ENCODE measurements around the gene PIGQ.

PIGQ gene

GRCh38 chr16:539901-540530 is 29.8 kb upstream of the PIGQ start:
- H3K4me3 ChIP-seq (ENCODE audit: low read length) = no peak overlapping the region
- H3K4me2 ChIP-seq (ENCODE audit: low read length) = no peak overlapping the region
- no peaks in the 10 kb centered on the region for H3K4me1 ChIP-seq (ENCODE audit: low read length)
- H3K27ac ChIP-seq (ENCODE audit: low read length) = no peak overlapping the region
- H3K36me3 ChIP-seq (replicated peaks; ENCODE audit: low read depth, low read length) = peaks cover 7% of the 10 kb centered on the region
- no peak overlapping the region for H2AFZ ChIP-seq (ENCODE audit: low read depth, low read length)
- peaks cover 97% of the 10 kb centered on the region for H3K79me2 ChIP-seq (ENCODE audit: low read length)
- no peaks in the 10 kb centered on the region for H3K9me3 ChIP-seq (ENCODE audit: insufficient read depth, low read length)
- peaks cover 19% of the 10 kb centered on the region for H4K20me1 ChIP-seq (ENCODE audit: insufficient read depth, low read length)
- TF ChIP-seq EZH2phosphoT487 (IDR thresholded peaks at IDR 0.05; ENCODE audit: low read depth) (no peak), CTCF (IDR thresholded peaks at IDR 0.05; ENCODE audit: low read depth, low read length) (no peak)
- no peaks in the 10 kb centered on the region for H3K27me3 ChIP-seq (ENCODE audit: low read depth, low read length)
- no peak overlapping the region for H3K9ac ChIP-seq (ENCODE audit: low read length)

GRCh38 chr16:540645-541340 is 29.0 kb upstream of the PIGQ start:
- Histone ChIP-seq H3K4me2 (ENCODE audit: low read length) (no peak overlapping the region), H3K79me2 (ENCODE audit: low read length) (peaks cover 97% of the 10 kb centered on the region), H3K9ac (ENCODE audit: low read length) (no peak overlapping the region), H3K9me3 (ENCODE audit: insufficient read depth, low read length) (no peaks in the 10 kb centered on the region), H3K27ac (ENCODE audit: low read length) (no peak overlapping the region), H4K20me1 (ENCODE audit: insufficient read depth, low read length) (peaks cover 19% of the 10 kb centered on the region), H3K36me3 (replicated peaks; ENCODE audit: low read depth, low read length) (peaks cover 7% of the 10 kb centered on the region), H2AFZ (ENCODE audit: low read depth, low read length) (no peak overlapping the region), H3K4me3 (ENCODE audit: low read length) (no peak overlapping the region), H3K4me1 (ENCODE audit: low read length) (no peaks in the 10 kb centered on the region), H3K27me3 (ENCODE audit: low read depth, low read length) (no peaks in the 10 kb centered on the region)
- TF ChIP-seq EZH2phosphoT487 (IDR thresholded peaks at IDR 0.05; ENCODE audit: low read depth) (no peak), CTCF (IDR thresholded peaks at IDR 0.05; ENCODE audit: low read depth, low read length) (no peak)

GRCh38 chr16:543301-544164 is 26.2 kb upstream of the PIGQ start:
- Histone ChIP-seq H3K27ac (ENCODE audit: low read length) (no peak overlapping the region), H3K4me1 (ENCODE audit: low read length) (no peaks in the 10 kb centered on the region), H3K27me3 (ENCODE audit: low read depth, low read length) (no peaks in the 10 kb centered on the region), H3K79me2 (ENCODE audit: low read length) (peaks cover 73% of the 10 kb centered on the region), H3K9me3 (ENCODE audit: insufficient read depth, low read length) (no peaks in the 10 kb centered on the region), H3K4me3 (ENCODE audit: low read length) (no peak overlapping the region), H2AFZ (ENCODE audit: low read depth, low read length) (no peak overlapping the region), H3K9ac (ENCODE audit: low read length) (no peak overlapping the region), H4K20me1 (ENCODE audit: insufficient read depth, low read length) (peaks cover 19% of the 10 kb centered on the region), H3K36me3 (replicated peaks; ENCODE audit: low read depth, low read length) (peaks cover 7% of the 10 kb centered on the region), H3K4me2 (ENCODE audit: low read length) (no peak overlapping the region)
- TF ChIP-seq CTCF (IDR thresholded peaks at IDR 0.05; ENCODE audit: low read depth, low read length) = no peak
- no peak for TF ChIP-seq EZH2phosphoT487 (IDR thresholded peaks at IDR 0.05; ENCODE audit: low read depth)

GRCh38 chr16:544517-544916 is 25.3 kb upstream of the PIGQ start:
- Histone ChIP-seq H3K36me3 (replicated peaks; ENCODE audit: low read depth, low read length) (peaks cover 11% of the 10 kb centered on the region), H3K4me2 (ENCODE audit: low read length) (no peak overlapping the region), H4K20me1 (ENCODE audit: insufficient read depth, low read length) (peaks cover 14% of the 10 kb centered on the region), H3K79me2 (ENCODE audit: low read length) (peaks cover 63% of the 10 kb centered on the region), H3K4me1 (ENCODE audit: low read length) (no peaks in the 10 kb centered on the region), H3K4me3 (ENCODE audit: low read length) (no peak overlapping the region), H2AFZ (ENCODE audit: low read depth, low read length) (no peak overlapping the region), H3K9me3 (ENCODE audit: insufficient read depth, low read length) (no peaks in the 10 kb centered on the region), H3K27me3 (ENCODE audit: low read depth, low read length) (no peaks in the 10 kb centered on the region), H3K27ac (ENCODE audit: low read length) (no peak overlapping the region), H3K9ac (ENCODE audit: low read length) (no peak overlapping the region)
- TF ChIP-seq CTCF (IDR thresholded peaks at IDR 0.05; ENCODE audit: low read depth, low read length) (no peak), EZH2phosphoT487 (IDR thresholded peaks at IDR 0.05; ENCODE audit: low read depth) (no peak)
